ENCODE data around the gene MAD1L1. TPM values are rescaled to one million over a fixed set of nuclear protein-coding genes. Genes with fewer than 3 reads are reported as not detected.

Gene MAD1L1
- total RNA-seq, 6 experiments from 2014 or later: 15.1 to 37.4 (median 20.5) TPM

DNA sequence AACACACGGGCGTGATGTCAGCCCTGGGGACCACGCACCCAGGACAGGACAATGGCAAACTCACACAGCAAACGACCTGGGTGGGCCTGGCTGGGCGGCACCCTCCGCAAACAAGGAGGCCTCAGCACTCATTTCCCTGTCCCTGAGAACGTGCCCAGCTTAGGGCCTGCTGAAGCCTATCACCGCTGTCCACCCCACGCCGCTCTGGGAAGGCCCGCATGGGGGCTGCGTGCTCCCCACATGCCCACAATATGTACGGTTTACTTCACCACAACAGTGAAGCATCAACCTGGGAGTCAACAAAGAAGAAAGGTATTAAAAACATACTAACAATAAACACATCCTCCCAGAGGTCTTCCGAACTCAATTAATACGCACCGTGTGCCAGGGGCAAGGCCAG is 12.2 kb downstream of the MAD1L1 start:
- DNase-seq: no peak
- H3K9me3 ChIP-seq: no peaks in the 10 kb centered on the region
- TF ChIP-seq POLR2A (IDR thresholded peaks at IDR 0.05): no peak
- TF ChIP-seq, protein P1, sequence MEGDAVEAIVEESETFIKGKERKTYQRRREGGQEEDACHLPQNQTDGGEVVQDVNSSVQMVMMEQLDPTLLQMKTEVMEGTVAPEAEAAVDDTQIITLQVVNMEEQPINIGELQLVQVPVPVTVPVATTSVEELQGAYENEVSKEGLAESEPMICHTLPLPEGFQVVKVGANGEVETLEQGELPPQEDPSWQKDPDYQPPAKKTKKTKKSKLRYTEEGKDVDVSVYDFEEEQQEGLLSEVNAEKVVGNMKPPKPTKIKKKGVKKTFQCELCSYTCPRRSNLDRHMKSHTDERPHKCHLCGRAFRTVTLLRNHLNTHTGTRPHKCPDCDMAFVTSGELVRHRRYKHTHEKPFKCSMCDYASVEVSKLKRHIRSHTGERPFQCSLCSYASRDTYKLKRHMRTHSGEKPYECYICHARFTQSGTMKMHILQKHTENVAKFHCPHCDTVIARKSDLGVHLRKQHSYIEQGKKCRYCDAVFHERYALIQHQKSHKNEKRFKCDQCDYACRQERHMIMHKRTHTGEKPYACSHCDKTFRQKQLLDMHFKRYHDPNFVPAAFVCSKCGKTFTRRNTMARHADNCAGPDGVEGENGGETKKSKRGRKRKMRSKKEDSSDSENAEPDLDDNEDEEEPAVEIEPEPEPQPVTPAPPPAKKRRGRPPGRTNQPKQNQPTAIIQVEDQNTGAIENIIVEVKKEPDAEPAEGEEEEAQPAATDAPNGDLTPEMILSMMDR (IDR thresholded peaks at IDR 0.05): no peak
- 68% methylated on average over 3 of the region's 16 CpGs for WGBS (ENCODE audit: insufficient coverage, low coverage, low lambda C conversion rate, missing lambda C conversion rate)
- H3K4me1 ChIP-seq: no peaks in the 10 kb centered on the region
- H3K36me3 ChIP-seq: peaks cover 0 to 20% (median 0%) of the 10 kb centered on the region in 4 donors
- ATAC-seq: no peak
- intact Hi-C loops (cut with DNase I): no loop called here
- no peak overlapping the region for H3K27ac ChIP-seq
- H3K27me3 ChIP-seq: no peaks in the 10 kb centered on the region
- no peak overlapping the region for H3K4me3 ChIP-seq

DNA sequence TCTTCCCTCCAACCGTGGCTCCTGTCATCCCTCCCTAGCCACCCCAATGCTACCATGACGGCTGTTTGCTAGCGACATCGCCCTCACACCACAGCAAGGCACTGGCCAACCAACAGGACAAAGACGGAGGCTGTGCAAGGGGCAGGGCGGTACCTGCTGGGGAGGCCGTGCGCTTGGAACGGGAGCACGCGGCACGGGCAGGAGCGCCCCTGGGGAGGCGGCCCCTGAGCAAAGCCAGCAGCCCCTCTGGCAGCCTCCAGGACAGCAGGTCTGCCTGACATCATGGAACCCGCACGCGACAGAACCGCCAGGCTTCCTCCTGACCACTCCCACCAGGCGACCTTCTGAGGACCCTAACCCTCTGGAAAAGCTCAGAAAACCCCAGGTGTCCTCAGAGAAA is 12.7 kb downstream of the MAD1L1 start:
- Histone ChIP-seq H3K27me3 (no peaks in the 10 kb centered on the region), H3K4me1 (no peaks in the 10 kb centered on the region), H3K9me3 (no peaks in the 10 kb centered on the region), H3K36me3 (peaks cover 0 to 19% (median 0%) of the 10 kb centered on the region in 4 donors), H3K4me3 (no peak overlapping the region), H3K27ac (no peak overlapping the region)
- no peak for ATAC-seq
- DNase-seq: no peak
- TF ChIP-seq POLR2A (IDR thresholded peaks at IDR 0.05): no peak
- TF ChIP-seq, protein P1 (IDR thresholded peaks at IDR 0.05): no peak
- intact Hi-C loops (cut with DNase I): no loop called here
- WGBS (ENCODE audit: insufficient coverage, low coverage, low lambda C conversion rate, missing lambda C conversion rate): 100% methylated on average over 3 of the region's 19 CpGs

DNA sequence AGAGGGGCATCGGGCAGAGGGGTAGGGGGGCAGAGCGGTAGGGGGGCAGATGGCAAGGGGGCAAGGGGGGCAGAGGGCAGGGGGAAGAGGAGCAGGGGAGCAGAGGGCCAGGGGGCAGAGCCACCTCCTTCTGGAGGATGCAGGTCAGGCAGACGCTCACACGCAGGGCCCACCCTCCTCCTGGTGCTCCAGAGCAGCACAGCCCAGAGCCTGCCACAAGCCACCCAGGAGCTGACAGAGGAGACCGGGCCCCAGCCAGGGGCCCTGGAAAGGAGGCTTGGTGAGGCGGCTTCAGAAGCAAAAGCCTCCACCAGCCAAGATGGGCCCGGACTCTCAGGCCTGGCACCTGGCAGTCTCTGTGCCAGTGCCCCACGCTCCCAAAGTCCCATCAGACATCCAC is 13.1 kb downstream of the MAD1L1 start:
- WGBS (ENCODE audit: insufficient coverage, low coverage, low lambda C conversion rate, missing lambda C conversion rate): no CpG with 5 or more reads among the region's 8 CpGs
- Histone ChIP-seq H3K4me1 (no peaks in the 10 kb centered on the region), H3K27ac (no peak overlapping the region), H3K27me3 (no peaks in the 10 kb centered on the region), H3K4me3 (no peak overlapping the region), H3K36me3 (peaks cover 0 to 17% (median 0%) of the 10 kb centered on the region in 4 donors), H3K9me3 (no peaks in the 10 kb centered on the region)
- DNase-seq: no peak
- no peak for TF ChIP-seq POLR2A (IDR thresholded peaks at IDR 0.05)
- no peak for ATAC-seq
- intact Hi-C loops (cut with DNase I): no loop called here

DNA sequence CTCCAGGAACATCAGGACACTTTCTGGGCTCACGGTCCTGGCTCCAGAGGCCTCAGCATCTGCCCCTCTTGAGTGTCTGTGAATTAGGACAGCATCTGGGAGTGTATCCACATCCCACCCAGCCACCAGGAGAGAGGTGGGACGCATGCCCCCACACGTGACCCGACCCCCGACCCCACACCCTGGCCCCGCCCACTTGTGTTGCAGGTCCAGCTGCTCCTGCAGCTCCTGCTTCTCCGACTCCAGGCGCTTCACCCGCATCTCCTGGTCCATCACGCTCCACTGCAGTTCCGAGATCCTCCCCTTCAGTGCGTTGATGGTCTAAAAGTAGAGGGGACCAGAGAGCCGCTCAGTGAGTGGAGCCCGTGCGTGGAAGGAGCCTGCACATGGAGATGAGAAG is 13.6 kb downstream of the MAD1L1 start:
- intact Hi-C loops (cut with DNase I): no loop called here
- whole genome bisulfite sequencing (ENCODE audit: insufficient coverage, low coverage, low lambda C conversion rate, missing lambda C conversion rate): 96% methylated on average over 8 of the region's 15 CpGs
- TF ChIP-seq, protein P1 (IDR thresholded peaks at IDR 0.05): no peak
- TF ChIP-seq POLR2A (IDR thresholded peaks at IDR 0.05): no peak
- Histone ChIP-seq H3K27me3 (no peaks in the 10 kb centered on the region), H3K36me3 (peaks cover 0 to 17% (median 0%) of the 10 kb centered on the region in 4 donors), H3K4me1 (no peaks in the 10 kb centered on the region), H3K27ac (no peak overlapping the region), H3K4me3 (no peak overlapping the region), H3K9me3 (no peaks in the 10 kb centered on the region)
- no peak for ATAC-seq
- no peak for DNase-seq

DNA sequence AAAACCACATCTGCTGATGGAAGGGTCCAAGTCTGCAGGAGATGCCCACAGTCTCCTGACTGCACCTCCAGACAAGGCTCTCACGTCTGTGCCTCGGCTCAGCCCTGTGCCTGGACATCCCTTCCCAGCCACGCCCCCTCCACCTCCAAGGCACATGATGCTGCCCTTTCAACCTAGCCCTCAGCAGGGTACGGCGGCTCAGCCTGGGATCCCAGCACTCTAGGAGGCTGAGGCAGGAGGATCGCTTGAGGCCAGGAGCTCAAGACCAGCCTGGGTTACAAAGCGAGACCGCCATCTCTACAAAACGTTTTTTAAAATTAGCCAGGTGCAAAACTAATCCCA is 14.3 kb downstream of the MAD1L1 start:
- H3K4me3 ChIP-seq: no peak overlapping the region
- H3K4me1 ChIP-seq: no peaks in the 10 kb centered on the region
- TF ChIP-seq POLR2A (IDR thresholded peaks at IDR 0.05): no peak
- TF ChIP-seq, protein P1 (IDR thresholded peaks at IDR 0.05): no peak
- H3K9me3 ChIP-seq: no peaks in the 10 kb centered on the region
- intact Hi-C loops (cut with DNase I): no loop called here
- DNase-seq (no peak), ATAC-seq (no peak)
- 92% methylated on average over 6 of the region's 9 CpGs for whole genome bisulfite sequencing (ENCODE audit: insufficient coverage, low coverage, low lambda C conversion rate, missing lambda C conversion rate)
- H3K27ac ChIP-seq: no peak overlapping the region
- peaks cover 0 to 17% (median 0%) of the 10 kb centered on the region in 4 donors for H3K36me3 ChIP-seq
- no peaks in the 10 kb centered on the region for H3K27me3 ChIP-seq
